NB4 (cell line): ENCODE measurements around the gene XYLT1.

Source experiments
- CTCF ChIP-seq: IDR thresholded peaks from one replicate; pipeline ENCODE4 v1.5.1; 2012; ENCODE audit warnings: low read depth, low read length
- MAX ChIP-seq: IDR thresholded peaks from 2 replicates; pipeline ENCODE4 v1.6.1; 2011; ENCODE audit warnings: low read depth, low read length
- MYC ChIP-seq: IDR thresholded peaks from 2 replicates; pipeline ENCODE4 v1.6.1; 2011; ENCODE audit warnings: low read depth, low read length
- POLR2A ChIP-seq: IDR thresholded peaks from 2 replicates; pipeline ENCODE4 v1.6.1; 2011; ENCODE audit warnings: mild to moderate bottlenecking; ENCODE audit not compliant: insufficient read length; ENCODE audit errors: extremely low read depth

GRCh38 chr16:17392857-17393692 is 77.7 kb downstream of the XYLT1 start:
- TF ChIP-seq POLR2A: no peak
- no peak for TF ChIP-seq CTCF
- no peak for TF ChIP-seq MAX
- no peak for TF ChIP-seq MYC
